SK-N-MC (cell line): ENCODE measurements around the gene KIAA0753.

Source experiments
- EZH2 ChIP-seq: fragments of 200-600 bp; sonication (generic); IDR thresholded peaks from one replicate; pipeline ENCODE4 v1.6.1; 2017; ENCODE audit warnings: antibody characterized with exemption
- POLR2AphosphoS5 ChIP-seq: IDR thresholded peaks from 2 replicates; pipeline ENCODE4 v1.6.1; 2012; ENCODE audit warnings: mild to moderate bottlenecking, low read depth, low read length, borderline replicate concordance

GRCh38 chr17:6626616-6627015 is 13.9 kb downstream of the KIAA0753 start:
- no peak for TF ChIP-seq EZH2
- TF ChIP-seq POLR2AphosphoS5, result no peak
